WI38 (cell line): ENCODE results near the gene PREX1.

Source experiments
- H3K4me3 ChIP-seq: 2 replicates; pipeline ENCODE4 v1.5.1; 2011; ENCODE audit warnings: low read depth, mild to moderate bottlenecking, control low read depth, low read length
- TF ChIP-seq, protein P1 (sequence below): IDR thresholded peaks from 2 replicates; pipeline ENCODE4 v1.5.1; 2012; ENCODE audit warnings: low read depth, mild to moderate bottlenecking, control low read depth, low read length

The PREX1 gene

GRCh38 chr20:48716086-48716485 lies 111.7 kb downstream of the PREX1 start:
- TF ChIP-seq, protein P1, sequence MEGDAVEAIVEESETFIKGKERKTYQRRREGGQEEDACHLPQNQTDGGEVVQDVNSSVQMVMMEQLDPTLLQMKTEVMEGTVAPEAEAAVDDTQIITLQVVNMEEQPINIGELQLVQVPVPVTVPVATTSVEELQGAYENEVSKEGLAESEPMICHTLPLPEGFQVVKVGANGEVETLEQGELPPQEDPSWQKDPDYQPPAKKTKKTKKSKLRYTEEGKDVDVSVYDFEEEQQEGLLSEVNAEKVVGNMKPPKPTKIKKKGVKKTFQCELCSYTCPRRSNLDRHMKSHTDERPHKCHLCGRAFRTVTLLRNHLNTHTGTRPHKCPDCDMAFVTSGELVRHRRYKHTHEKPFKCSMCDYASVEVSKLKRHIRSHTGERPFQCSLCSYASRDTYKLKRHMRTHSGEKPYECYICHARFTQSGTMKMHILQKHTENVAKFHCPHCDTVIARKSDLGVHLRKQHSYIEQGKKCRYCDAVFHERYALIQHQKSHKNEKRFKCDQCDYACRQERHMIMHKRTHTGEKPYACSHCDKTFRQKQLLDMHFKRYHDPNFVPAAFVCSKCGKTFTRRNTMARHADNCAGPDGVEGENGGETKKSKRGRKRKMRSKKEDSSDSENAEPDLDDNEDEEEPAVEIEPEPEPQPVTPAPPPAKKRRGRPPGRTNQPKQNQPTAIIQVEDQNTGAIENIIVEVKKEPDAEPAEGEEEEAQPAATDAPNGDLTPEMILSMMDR, result no peak
- H3K4me3 ChIP-seq, result no peak overlapping the region

- no peak overlapping the region for H3K4me3 ChIP-seq
- TF ChIP-seq, protein P1, result no peak
Observed at GRCh38 chr20:48714764-48715163, 113.0 kb downstream of the PREX1 start.

- H3K4me3 ChIP-seq, result no peak overlapping the region
- TF ChIP-seq, protein P1, result no peak
Observed at GRCh38 chr20:48711696-48712464, 115.9 kb downstream of the PREX1 start.

GRCh38 chr20:48711044-48711428 lies 116.8 kb downstream of the PREX1 start:
- H3K4me3 ChIP-seq, result no peak overlapping the region
- TF ChIP-seq, protein P1, result no peak

- TF ChIP-seq, protein P1, result no peak
- H3K4me3 ChIP-seq, result no peak overlapping the region
Observed at GRCh38 chr20:48710341-48711043, 117.3 kb downstream of the PREX1 start.

DNA sequence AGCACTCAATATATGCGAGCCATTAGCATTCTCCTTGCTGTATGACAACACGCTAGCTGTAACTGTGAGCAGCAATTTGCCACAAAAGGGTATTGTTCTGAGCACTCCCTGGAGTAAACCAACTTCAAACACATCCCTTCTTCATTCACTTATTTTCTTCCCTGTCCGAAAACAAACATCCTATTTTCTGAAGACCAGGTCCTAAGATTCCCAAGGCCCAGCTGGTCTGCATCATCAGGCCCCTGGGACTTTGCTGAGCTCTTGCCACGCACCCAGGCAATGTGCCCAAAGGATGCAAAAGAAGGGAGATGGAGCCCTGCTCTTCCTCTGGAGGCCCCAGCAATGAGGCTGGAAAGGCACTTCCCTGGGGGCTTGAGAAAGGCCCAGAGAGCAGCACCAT lies 118.1 kb downstream of the PREX1 start:
- TF ChIP-seq, protein P1, result no peak
- no peak overlapping the region for H3K4me3 ChIP-seq

DNA sequence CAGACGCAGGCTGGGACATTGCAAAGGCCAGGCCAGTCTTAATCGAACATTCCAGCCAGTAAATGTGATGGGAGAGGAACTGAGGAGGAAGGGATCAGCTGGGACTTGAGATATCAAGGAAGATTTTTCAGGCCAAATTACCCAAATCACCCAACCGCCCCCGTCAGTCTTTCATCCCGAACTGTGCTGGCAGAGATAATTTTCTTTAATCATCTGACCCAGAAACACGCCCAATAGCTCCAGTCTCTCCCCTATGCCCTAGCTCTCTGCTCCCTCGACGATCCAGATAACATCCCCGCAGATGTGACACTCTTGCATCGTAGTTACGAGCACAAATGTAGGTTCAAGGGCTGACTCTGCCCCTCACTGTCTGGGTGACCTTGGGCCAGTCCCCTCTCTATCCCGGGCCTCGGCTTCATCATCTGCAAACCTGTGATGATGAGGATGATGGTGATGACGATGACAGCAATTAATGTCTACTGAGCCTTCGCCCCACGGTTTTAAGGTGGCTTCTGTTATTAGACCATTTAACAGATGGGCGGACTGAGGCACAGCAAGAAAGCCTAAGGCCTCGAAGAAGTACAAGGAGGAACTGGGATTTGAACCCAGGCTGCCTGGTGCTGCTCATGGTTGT lies 118.6 kb downstream of the PREX1 start:
- H3K4me3 ChIP-seq, result no peak overlapping the region
- TF ChIP-seq, protein P1, result no peak
